Sigmoid colon (tissue), 4 donors: ENCODE data around the gene CCN2.

ENCODE experiments used
- EP300 ChIP-seq, 4 donors: sonication (generic); formaldehyde crosslinking; IDR thresholded peaks; one replicate each; pipeline ENCODE4 v1.6.1; 2017; ENCODE audit warnings: antibody characterized with exemption in 4 of 4
- TF ChIP-seq, protein P1 (sequence below), 4 experiments: fragments of 450-650 bp in 3 of 4; fragments of 200-600 bp in 1 of 4; IDR thresholded peaks; one replicate each; pipeline ENCODE4 v1.5.1; 2016 to 2019; ENCODE audit warnings: antibody characterized with exemption in 4 of 4, mild to moderate bottlenecking in 3 of 4, moderate library complexity in 2 of 4

DNA sequence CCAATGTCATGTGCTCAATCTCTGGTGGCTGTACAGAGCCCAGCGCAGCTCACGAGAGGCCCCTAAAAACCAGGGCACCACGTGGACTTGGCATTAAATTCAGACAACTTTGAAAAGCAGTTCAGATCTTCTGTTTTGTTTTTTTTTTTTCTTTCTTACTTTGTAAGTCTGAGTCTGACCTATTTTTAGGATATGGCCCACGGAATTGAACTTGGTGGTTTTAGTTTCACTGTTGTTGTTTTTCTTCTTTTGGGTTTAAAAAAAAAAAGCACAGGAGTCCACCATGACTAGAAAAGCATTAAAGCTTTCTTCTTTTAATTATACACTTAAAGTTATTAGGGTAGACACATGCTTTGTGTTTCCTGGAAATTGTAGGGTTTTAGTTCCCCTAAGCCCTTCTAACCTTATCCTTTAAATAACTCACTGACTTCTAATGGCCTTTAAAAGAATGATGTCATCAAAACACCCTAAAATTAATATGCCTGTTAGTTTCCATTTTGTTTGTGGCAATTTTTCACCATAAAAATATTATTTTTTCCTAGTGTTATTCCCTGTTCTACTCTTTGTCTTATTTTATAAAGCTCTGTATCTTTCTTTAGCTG lies 48.5 kb upstream of the CCN2 start:
- TF ChIP-seq EP300 (IDR thresholded peaks at IDR 0.05) = no peak
- TF ChIP-seq, protein P1, sequence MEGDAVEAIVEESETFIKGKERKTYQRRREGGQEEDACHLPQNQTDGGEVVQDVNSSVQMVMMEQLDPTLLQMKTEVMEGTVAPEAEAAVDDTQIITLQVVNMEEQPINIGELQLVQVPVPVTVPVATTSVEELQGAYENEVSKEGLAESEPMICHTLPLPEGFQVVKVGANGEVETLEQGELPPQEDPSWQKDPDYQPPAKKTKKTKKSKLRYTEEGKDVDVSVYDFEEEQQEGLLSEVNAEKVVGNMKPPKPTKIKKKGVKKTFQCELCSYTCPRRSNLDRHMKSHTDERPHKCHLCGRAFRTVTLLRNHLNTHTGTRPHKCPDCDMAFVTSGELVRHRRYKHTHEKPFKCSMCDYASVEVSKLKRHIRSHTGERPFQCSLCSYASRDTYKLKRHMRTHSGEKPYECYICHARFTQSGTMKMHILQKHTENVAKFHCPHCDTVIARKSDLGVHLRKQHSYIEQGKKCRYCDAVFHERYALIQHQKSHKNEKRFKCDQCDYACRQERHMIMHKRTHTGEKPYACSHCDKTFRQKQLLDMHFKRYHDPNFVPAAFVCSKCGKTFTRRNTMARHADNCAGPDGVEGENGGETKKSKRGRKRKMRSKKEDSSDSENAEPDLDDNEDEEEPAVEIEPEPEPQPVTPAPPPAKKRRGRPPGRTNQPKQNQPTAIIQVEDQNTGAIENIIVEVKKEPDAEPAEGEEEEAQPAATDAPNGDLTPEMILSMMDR (IDR thresholded peaks at IDR 0.05) = no peak
